B cell (primary cell): ENCODE results near the gene PGGHG.

Experiments used
- CTCF ChIP-seq: fragments of 200-600 bp; IDR thresholded peaks from one replicate; pipeline ENCODE4 v1.8.0; 2022; ENCODE audit warnings: antibody characterized with exemption, mild to moderate bottlenecking
- EZH2 ChIP-seq: IDR thresholded peaks from 2 replicates; pipeline ENCODE4 v1.6.1; 2012; ENCODE audit warnings: borderline replicate concordance, low read depth, mild to moderate bottlenecking, moderate library complexity, low read length; ENCODE audit not compliant: insufficient read depth, poor library complexity, severe bottlenecking

GRCh38 chr11:316891-317301 is 28.0 kb downstream of the PGGHG start:
- no peak for TF ChIP-seq EZH2
- TF ChIP-seq CTCF, result no peak
